ENCODE data around the gene SLC7A7. TPM values are rescaled to one million over a fixed set of nuclear protein-coding genes. Genes with fewer than 3 reads are reported as not detected.
"Not testable (repeated sequence)": the region's sequence is repeated elsewhere in the genome, so short reads cannot be mapped to it uniquely, and the experiment has no call there.

The SLC7A7 gene
- total and polyA plus RNA-seq, 8 donors, result 9.6 to 67.6 (median 10.3) TPM

GRCh38 chr14:22811722-22812121, 3.5 kb downstream of the SLC7A7 start:
- Histone ChIP-seq H3K4me3 (peak overlapping the region in 1 of 2 donors; percentile 48), H3K4me1 (peaks cover 0 to 34% of the 10 kb centered on the region in 2 donors), H3K9me3 (no peaks in the 10 kb centered on the region), H3K27me3 (no peaks in the 10 kb centered on the region), H3K27ac (peak overlapping the region in 1 of 2 donors; percentile 68), H3K36me3 (no peaks in the 10 kb centered on the region)
- intact Hi-C loops (cut with DNase I), result no loop called here
- TF ChIP-seq CTCF (IDR thresholded peaks at IDR 0.05), result no peak
- no peak for ATAC-seq
- DNase-seq, result no peak

GRCh38 chr14:22808388-22809209, 6.6 kb downstream of the SLC7A7 start:
- no peak for TF ChIP-seq CTCF (IDR thresholded peaks at IDR 0.05)
- H3K36me3 ChIP-seq, result peaks cover 0 to 4% of the 10 kb centered on the region in 2 donors
- H3K27ac ChIP-seq, result no peak overlapping the region
- H3K4me3 ChIP-seq, result no peak overlapping the region
- H3K27me3 ChIP-seq, result no peaks in the 10 kb centered on the region
- DNase-seq (no peak), ATAC-seq (no peak)
- H3K4me1 ChIP-seq, result peaks cover 0 to 15% of the 10 kb centered on the region in 2 donors
- H3K9me3 ChIP-seq, result no peaks in the 10 kb centered on the region
- intact Hi-C loops (cut with DNase I), result no loop called here

GRCh38 chr14:22807432-22808087, 7.7 kb downstream of the SLC7A7 start:
- TF ChIP-seq CTCF (IDR thresholded peaks at IDR 0.05), result no peak
- H3K9me3 ChIP-seq, result no peaks in the 10 kb centered on the region
- no peak overlapping the region for H3K27ac ChIP-seq
- peaks cover 0 to 23% of the 10 kb centered on the region in 2 donors for H3K4me1 ChIP-seq
- H3K27me3 ChIP-seq, result no peaks in the 10 kb centered on the region
- H3K4me3 ChIP-seq, result no peak overlapping the region
- ATAC-seq (peak; percentile 44), DNase-seq (no peak)
- peaks cover 0 to 4% of the 10 kb centered on the region in 2 donors for H3K36me3 ChIP-seq
- intact Hi-C loops (cut with DNase I), result no loop called here

- H3K4me1 ChIP-seq, result peaks cover 0 to 44% of the 10 kb centered on the region in 2 donors
- ATAC-seq; intact Hi-C loops (cut with DNase I); H3K4me3 ChIP-seq; H3K27ac ChIP-seq; H3K27me3 ChIP-seq; H3K36me3 ChIP-seq; DNase-seq; H3K9me3 ChIP-seq: not testable (repeated sequence)
Measured at GRCh38 chr14:22805235-22805634, 10.0 kb downstream of the SLC7A7 start.

GRCh38 chr14:22803687-22803974, 11.6 kb downstream of the SLC7A7 start:
- peaks cover 0 to 4% of the 10 kb centered on the region in 2 donors for H3K36me3 ChIP-seq
- TF ChIP-seq CTCF (IDR thresholded peaks at IDR 0.05), result no peak
- H3K9me3 ChIP-seq, result no peaks in the 10 kb centered on the region
- intact Hi-C loops (cut with DNase I), result no loop called here
- peaks cover 0 to 44% of the 10 kb centered on the region in 2 donors for H3K4me1 ChIP-seq
- DNase-seq (no peak), ATAC-seq (no peak)
- H3K27me3 ChIP-seq, result no peaks in the 10 kb centered on the region
- no peak overlapping the region for H3K27ac ChIP-seq
- H3K4me3 ChIP-seq, result no peak overlapping the region

All from left lung (tissue), 10 donors.